GM13977 (cell line): ENCODE measurements around the gene TEX54.

Experiments
- DNase-seq: peaks from one replicate; pipeline ENCODE4 v3.0.0; 2012; ENCODE audit warnings: low spot score
- in situ Hi-C: fragments of 300-500 bp; cut with MboI; formaldehyde crosslinking; loops from one replicate; pipeline ENCODE4 v1.12.0; 2022; ENCODE audit warnings: low sequenced_read_pairs, low pct_unique_long_range_greater_than_20kb, mixed read lengths, inconsistent platforms; ENCODE audit not compliant: unreplicated experiment
- TF ChIP-seq, protein P1 (sequence below): IDR thresholded peaks from 2 replicates; pipeline ENCODE4 v1.5.1; 2012; ENCODE audit warnings: mild to moderate bottlenecking, control low read depth; ENCODE audit not compliant: insufficient read depth; ENCODE audit errors: extremely low read depth, missing control alignments

TEX54 gene

DNA sequence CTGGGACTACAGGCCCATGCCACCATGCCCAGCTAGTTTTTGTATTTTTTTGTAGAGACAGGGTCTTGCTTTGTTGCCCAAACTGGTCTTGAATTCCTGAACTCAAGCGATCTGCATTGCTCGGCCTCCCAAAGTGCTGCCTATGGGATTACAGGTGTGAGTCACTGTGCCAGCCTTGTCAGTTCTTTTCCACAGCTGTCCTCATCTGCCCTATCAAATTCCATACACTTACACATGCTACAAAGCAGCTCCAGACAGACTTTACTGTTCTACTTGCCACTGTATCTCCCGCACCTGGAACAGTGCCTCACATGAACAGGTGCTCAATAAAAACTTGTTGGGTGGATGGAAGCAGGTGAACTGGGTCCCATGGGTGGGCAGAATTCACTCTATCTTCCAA lies 9.0 kb downstream of the TEX54 start:
- no peak for DNase-seq
- TF ChIP-seq, protein P1, sequence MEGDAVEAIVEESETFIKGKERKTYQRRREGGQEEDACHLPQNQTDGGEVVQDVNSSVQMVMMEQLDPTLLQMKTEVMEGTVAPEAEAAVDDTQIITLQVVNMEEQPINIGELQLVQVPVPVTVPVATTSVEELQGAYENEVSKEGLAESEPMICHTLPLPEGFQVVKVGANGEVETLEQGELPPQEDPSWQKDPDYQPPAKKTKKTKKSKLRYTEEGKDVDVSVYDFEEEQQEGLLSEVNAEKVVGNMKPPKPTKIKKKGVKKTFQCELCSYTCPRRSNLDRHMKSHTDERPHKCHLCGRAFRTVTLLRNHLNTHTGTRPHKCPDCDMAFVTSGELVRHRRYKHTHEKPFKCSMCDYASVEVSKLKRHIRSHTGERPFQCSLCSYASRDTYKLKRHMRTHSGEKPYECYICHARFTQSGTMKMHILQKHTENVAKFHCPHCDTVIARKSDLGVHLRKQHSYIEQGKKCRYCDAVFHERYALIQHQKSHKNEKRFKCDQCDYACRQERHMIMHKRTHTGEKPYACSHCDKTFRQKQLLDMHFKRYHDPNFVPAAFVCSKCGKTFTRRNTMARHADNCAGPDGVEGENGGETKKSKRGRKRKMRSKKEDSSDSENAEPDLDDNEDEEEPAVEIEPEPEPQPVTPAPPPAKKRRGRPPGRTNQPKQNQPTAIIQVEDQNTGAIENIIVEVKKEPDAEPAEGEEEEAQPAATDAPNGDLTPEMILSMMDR, result no peak
- in situ Hi-C loops, result no loop called here

DNA sequence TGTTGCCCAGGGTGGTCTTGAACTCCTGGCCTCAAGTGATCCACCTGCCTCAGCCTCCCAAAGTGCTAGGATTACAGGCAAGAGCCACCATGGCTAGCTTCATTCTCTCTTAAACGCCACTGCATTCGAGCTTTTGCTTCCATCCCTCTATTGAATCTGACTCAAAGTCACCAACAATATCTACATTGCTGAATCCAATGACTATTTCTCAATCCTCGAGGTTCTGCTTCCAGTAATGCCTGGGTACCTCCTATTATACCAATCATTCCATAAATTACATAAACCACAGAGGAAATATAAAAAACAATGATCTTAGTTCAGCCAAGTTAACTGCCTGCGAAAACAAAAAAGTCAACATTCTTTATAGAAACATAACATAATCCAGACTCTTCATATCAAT lies 15.5 kb downstream of the TEX54 start:
- TF ChIP-seq, protein P1, result no peak
- no peak for DNase-seq
- in situ Hi-C loops, result no loop called here

DNA sequence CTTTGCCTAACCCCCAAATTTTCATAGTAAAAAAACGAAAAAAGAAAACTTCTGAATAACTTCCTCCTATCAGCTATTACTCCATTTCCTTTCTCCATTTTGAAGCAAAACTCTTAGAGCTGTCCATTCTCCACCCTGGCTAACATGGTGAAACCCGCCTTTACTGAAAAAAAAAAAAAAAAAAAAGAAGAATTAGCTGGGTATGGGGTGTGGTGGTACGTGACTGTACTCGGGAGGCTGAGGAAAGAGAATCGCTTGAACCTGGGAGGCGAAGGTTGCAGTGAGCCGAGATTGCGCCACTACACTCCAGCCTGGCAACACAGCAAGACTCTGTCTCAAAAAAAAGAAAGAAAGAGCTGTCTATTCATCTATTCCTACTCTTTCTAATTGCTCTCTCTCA lies 16.1 kb downstream of the TEX54 start:
- DNase-seq, result no peak
- in situ Hi-C loops, result no loop called here
- TF ChIP-seq, protein P1, result no peak

DNA sequence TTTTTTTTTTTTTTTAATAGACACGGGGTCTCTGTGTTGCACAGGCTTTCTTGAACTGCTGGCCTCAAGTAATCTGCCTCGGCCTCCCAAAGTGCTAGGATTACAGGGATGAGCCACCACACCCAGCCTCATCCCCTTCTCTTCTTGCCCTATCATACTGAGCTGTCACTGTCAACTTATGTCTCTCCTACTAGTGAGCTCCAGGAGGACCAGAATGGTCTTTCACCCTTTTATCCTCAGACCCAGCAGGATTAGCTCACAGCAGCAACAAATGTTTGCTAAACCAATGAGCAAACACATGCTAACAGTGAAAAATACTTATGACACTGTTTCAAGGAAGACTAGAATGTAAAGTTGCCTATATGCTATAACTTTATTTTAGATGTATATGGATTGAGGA lies 21.0 kb downstream of the TEX54 start:
- TF ChIP-seq, protein P1, result no peak
- no peak for DNase-seq
- in situ Hi-C loops, result no loop called here

DNA sequence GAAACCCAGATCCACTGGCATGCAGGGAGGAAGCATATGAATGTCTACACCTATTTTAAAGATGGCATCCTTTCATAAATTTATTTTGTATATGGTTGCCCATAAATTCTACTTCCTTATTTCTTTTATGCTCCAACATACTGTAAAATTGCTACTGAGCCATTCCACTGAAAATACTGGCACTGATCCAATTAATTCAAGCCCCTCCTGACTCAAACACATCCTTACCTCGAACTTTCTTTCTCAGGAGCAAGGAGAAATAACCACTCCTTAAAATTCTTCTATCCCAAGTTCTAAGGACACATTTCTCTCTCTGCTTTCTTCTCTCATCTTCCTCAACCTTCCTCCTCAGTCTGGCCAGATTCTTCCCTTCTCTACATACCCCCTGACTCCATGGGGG lies 21.9 kb downstream of the TEX54 start:
- no peak for DNase-seq
- TF ChIP-seq, protein P1, result no peak
- in situ Hi-C loops, result no loop called here

DNA sequence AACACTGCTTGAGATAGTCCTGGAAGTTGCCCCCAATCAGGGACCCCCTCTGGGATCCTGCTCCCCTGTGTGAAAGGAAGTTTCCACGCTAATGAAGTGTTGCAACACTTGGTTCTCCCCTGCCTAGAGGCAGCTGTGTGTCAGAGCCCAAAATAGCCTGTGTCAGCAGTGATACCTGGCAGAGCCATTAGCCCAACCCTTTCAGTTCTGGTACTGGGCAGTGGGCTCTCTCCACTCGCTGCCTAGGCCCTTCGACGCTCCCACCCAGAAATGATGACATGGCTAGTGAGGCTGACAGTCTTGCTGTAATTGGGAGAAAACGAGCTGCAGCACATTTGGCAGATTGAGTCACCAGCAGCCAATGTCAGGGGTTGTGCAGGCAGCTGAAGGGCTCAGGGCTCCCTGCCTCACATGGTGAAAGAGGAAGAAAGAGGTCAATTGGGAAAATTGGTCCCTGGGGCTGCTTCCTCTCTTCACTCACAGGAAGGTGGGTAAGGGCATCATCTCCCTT lies 26.0 kb downstream of the TEX54 start:
- DNase-seq, result no peak
- TF ChIP-seq, protein P1, result no peak
- in situ Hi-C loops, result no loop called here

DNA sequence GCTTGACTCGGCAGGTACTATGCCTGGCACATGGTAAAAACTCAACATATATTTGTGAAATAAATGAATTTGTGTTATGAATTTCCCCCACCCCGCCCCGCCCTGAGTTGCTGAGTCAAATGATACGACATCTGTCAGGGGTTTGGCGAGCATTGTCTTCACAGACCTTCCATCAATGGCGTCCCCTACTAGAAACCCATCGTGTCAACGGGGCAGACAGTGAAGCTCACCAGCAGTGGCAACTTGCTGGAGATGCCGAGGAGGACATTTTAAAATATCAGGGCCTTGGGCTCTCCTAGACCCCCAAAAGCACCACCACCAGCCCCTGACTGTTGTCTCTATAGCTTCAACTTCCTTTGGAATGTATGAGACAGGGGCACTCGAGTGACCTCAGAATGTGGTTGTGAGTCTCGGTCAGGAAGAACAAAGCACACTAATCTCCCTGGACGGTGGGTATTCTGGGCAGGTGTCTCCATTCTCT lies 26.6 kb downstream of the TEX54 start:
- TF ChIP-seq, protein P1, result no peak
- peak; percentile 55 for DNase-seq
- in situ Hi-C loops, result no loop called here
